ENCODE data around the gene RICTOR. TPM values are rescaled to one million over a fixed set of nuclear protein-coding genes. Genes with fewer than 3 reads are reported as not detected.

RICTOR gene
- total RNA-seq, 2 donors from 2014 or later = 27.6 to 31.8 TPM

DNA sequence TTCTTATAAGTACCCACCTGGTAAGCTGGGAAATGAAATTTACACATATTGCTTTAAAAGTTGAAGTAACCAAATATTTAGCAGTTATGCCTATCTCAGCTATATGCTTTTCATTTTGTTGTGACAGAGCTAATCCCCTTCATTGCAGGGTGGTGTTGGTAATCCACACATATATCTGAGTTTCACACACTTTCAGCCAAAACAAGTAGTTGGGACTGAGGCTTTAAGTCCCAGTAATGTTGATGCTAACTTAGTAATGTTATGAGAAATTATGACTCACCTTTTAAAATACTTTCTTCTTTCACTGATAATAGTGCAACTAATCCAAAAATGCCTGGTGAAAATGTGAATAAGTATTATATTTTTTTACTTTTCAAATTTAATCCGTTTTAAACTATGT is 19.2 kb upstream of the RICTOR start:
- 80% methylated on average over 1 of the region's 1 CpG; no CpG with 5 or more reads in 1 of the 2 experiments for WGBS, 2 experiments (ENCODE audit: insufficient coverage in 1 of 2, insufficient read length in 1 of 2)
- Mint-ChIP-seq H3K27ac (no peak overlapping the region), H3K27me3 (ENCODE audit: insufficient read depth) (peaks cover 4% of the 10 kb centered on the region), H3K36me3 (ENCODE audit: low read depth) (no peaks in the 10 kb centered on the region), H3K9me3 (peaks cover 4% of the 10 kb centered on the region), H3K4me1 (no peaks in the 10 kb centered on the region), H3K4me3 (no peak overlapping the region)
- Histone ChIP-seq H3K36me3 (ENCODE audit: control insufficient read depth, insufficient read depth, low read length) (no peaks in the 10 kb centered on the region), H3K4me1 (ENCODE audit: control insufficient read depth, insufficient read depth, low read length) (no peaks in the 10 kb centered on the region), H3K27me3 (ENCODE audit: control insufficient read depth, insufficient read depth, low read length, poor library complexity, severe bottlenecking) (peaks cover 10% of the 10 kb centered on the region), H3K27ac (ENCODE audit: low read depth, low read length) (no peak overlapping the region), H3K4me3 (ENCODE audit: low read length) (no peak overlapping the region), H3K9ac (ENCODE audit: extremely low read depth, low read length, poor library complexity, severe bottlenecking) (no peak overlapping the region), H3K9me3 (ENCODE audit: control insufficient read depth, low read length) (no peaks in the 10 kb centered on the region)
- TF ChIP-seq CTCF (conservative IDR thresholded peaks at IDR 0.05) = no peak
- DNase-seq = no peak

DNA sequence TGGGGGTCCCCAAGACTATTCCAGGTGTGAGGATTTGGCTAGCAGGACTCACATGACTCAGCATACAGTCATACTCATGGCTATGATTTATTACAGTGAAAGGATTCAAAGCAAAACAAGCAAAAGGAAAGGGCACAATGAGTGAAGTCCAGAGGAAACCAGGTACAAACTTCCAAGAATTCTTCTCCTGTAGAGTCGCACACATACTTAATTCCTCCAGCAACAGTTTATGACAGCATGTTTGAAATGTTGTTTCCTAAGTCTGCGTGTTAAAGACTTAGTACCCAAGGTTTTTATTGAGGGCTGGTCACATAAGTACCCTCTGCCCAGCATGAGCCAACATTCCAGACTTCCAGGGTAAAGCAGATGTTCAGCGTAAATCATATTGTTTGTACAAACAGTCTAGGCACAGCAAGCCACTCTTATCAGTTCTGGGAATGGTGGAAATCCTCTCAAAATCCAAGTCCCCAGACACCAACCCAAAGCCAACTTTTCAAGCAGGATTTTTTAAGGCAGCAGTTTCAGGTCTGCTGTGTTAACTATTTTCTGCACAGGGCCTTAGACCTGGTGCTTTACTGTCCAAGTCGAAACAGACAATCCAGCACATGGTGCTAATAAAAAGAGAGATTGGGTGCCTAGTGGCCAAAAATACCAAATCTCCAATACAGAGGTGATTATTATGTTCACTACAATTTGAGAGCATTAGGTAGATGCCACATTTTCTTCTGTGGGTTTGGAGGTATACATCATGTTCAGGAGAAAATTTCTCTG is 18.6 kb upstream of the RICTOR start:
- Mint-ChIP-seq H3K36me3 (ENCODE audit: low read depth) (no peaks in the 10 kb centered on the region), H3K4me3 (no peak overlapping the region), H3K4me1 (no peaks in the 10 kb centered on the region), H3K27ac (no peak overlapping the region), H3K9me3 (peaks cover 4% of the 10 kb centered on the region), H3K27me3 (ENCODE audit: insufficient read depth) (peaks cover 4% of the 10 kb centered on the region)
- H3K9me3 ChIP-seq (ENCODE audit: control insufficient read depth, low read length) = no peaks in the 10 kb centered on the region
- no peak for DNase-seq
- no peak overlapping the region for H3K27ac ChIP-seq (ENCODE audit: low read depth, low read length)
- H3K4me3 ChIP-seq (ENCODE audit: low read length) = no peak overlapping the region
- TF ChIP-seq CTCF (conservative IDR thresholded peaks at IDR 0.05) = no peak
- H3K27me3 ChIP-seq (ENCODE audit: control insufficient read depth, insufficient read depth, low read length, poor library complexity, severe bottlenecking) = peaks cover 10% of the 10 kb centered on the region
- WGBS, 2 experiments (ENCODE audit: insufficient coverage in 1 of 2, insufficient read length in 1 of 2) = 89 to 94% methylated on average over 3 to 4 of the region's 4 CpGs
- H3K9ac ChIP-seq (ENCODE audit: extremely low read depth, low read length, poor library complexity, severe bottlenecking) = no peak overlapping the region
- no peaks in the 10 kb centered on the region for H3K4me1 ChIP-seq (ENCODE audit: control insufficient read depth, insufficient read depth, low read length)
- no peaks in the 10 kb centered on the region for H3K36me3 ChIP-seq (ENCODE audit: control insufficient read depth, insufficient read depth, low read length)

- Histone ChIP-seq H3K9me3 (ENCODE audit: control insufficient read depth, low read length) (no peaks in the 10 kb centered on the region), H3K27me3 (ENCODE audit: control insufficient read depth, insufficient read depth, low read length, poor library complexity, severe bottlenecking) (peaks cover 10% of the 10 kb centered on the region), H3K4me3 (ENCODE audit: low read length) (no peak overlapping the region), H3K36me3 (ENCODE audit: control insufficient read depth, insufficient read depth, low read length) (no peaks in the 10 kb centered on the region), H3K27ac (ENCODE audit: low read depth, low read length) (no peak overlapping the region), H3K4me1 (ENCODE audit: control insufficient read depth, insufficient read depth, low read length) (no peaks in the 10 kb centered on the region), H3K9ac (ENCODE audit: extremely low read depth, low read length, poor library complexity, severe bottlenecking) (no peak overlapping the region)
- no peaks in the 10 kb centered on the region for H3K4me1 Mint-ChIP-seq
- no peak for DNase-seq
- H3K27me3 Mint-ChIP-seq (ENCODE audit: insufficient read depth) = peaks cover 4% of the 10 kb centered on the region
- H3K36me3 Mint-ChIP-seq (ENCODE audit: low read depth) = no peaks in the 10 kb centered on the region
- no peak overlapping the region for H3K27ac Mint-ChIP-seq
- H3K9me3 Mint-ChIP-seq = peaks cover 4% of the 10 kb centered on the region
- no peak for TF ChIP-seq CTCF (conservative IDR thresholded peaks at IDR 0.05)
- no peak overlapping the region for H3K4me3 Mint-ChIP-seq
- WGBS, 2 experiments (ENCODE audit: insufficient coverage in 1 of 2, insufficient read length in 1 of 2) = 89 to 100% methylated on average over 2 to 7 of the region's 7 CpGs
These were observed 17.9 kb upstream of the RICTOR start for GRCh38 chr5:39091940-39092580.

Measured in endodermal cell (in vitro differentiated cells).